GM12873 (cell line): Measurements from ENCODE around the gene ITGAL.

Source experiments
- TF ChIP-seq, protein P1 (sequence below): IDR thresholded peaks from 2 replicates; pipeline ENCODE4 v1.5.1; 2012; ENCODE audit warnings: low read depth, mild to moderate bottlenecking, moderate library complexity, low read length, control low read depth; ENCODE audit not compliant: insufficient read depth; ENCODE audit errors: missing control alignments

Gene ITGAL

GRCh38 chr16:30570636-30571444 lies 98.3 kb downstream of the ITGAL start:
- TF ChIP-seq, protein P1, sequence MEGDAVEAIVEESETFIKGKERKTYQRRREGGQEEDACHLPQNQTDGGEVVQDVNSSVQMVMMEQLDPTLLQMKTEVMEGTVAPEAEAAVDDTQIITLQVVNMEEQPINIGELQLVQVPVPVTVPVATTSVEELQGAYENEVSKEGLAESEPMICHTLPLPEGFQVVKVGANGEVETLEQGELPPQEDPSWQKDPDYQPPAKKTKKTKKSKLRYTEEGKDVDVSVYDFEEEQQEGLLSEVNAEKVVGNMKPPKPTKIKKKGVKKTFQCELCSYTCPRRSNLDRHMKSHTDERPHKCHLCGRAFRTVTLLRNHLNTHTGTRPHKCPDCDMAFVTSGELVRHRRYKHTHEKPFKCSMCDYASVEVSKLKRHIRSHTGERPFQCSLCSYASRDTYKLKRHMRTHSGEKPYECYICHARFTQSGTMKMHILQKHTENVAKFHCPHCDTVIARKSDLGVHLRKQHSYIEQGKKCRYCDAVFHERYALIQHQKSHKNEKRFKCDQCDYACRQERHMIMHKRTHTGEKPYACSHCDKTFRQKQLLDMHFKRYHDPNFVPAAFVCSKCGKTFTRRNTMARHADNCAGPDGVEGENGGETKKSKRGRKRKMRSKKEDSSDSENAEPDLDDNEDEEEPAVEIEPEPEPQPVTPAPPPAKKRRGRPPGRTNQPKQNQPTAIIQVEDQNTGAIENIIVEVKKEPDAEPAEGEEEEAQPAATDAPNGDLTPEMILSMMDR = no peak

DNA sequence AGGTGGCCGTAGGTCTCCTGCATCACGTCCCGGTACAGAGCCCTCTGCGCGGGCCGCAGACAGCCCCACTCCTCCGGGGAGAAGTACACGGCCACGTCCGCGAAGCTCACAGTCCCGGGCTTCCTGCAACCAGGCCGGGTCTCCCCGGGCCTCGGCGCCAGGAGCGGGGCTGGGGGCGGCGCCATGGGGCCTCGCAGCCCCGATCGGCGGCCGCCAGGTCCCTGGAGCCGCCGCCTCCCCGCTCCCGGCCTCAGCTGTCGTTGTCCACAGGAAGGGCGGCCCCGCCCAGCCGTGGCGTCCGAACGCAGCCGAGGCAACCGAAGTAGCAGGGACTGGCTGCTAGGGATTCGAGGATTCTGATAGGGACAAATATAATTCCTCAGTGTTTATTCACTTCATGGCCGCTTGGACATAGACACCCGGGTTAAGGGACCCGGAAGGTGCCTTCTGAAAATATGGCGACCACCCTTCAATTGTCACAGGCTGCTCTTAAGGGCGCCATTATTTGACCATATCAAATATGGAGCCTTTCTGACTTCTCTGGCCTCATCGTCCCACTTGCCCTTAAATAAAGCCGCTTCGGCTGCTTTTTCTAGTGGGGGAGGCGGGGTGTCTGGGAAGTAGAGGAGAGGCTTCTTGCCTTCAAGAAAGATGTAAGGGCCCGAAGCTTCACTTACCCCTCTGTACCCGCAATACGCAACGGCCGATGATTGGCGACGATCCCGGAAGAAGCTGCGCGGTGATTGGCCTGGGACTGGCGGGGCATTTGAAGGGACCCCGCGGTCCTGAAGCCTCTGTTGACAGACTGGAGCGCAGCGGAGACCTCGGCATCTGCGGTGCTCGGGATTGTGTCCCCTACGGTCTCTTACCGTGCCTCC lies 99.1 kb downstream of the ITGAL start, which contains the start of gene ZNF688:
TSS of gene ZNF688 (minus strand) at position 270 of the 878 bp plus-strand sequence. CDS start at position 185, 85 bp downstream.
- TF ChIP-seq, protein P1 = no peak
